Dermis blood vessel endothelial cell (primary cell): ENCODE measurements around the gene HNF1B. TPM values are rescaled to one million over a fixed set of nuclear protein-coding genes. Genes with fewer than 3 reads are reported as not detected.
"Not testable (repeated sequence)": the region's sequence is repeated elsewhere in the genome, so short reads cannot be mapped to it uniquely, and the experiment has no call there.

Experiments
- DNase-seq: peaks from one replicate; pipeline ENCODE4 v3.0.0; 2010
- total RNA-seq: library from RNA; depleted of rRNA; stranded (reverse); fragments of >200 nt; gene quantifications from 2 replicates; pipeline ENCODE4 v1.2.3, GENCODE V29; 2014

The HNF1B gene
- total RNA-seq, 1 donor from 2014 or later: 0.34 TPM

DNA sequence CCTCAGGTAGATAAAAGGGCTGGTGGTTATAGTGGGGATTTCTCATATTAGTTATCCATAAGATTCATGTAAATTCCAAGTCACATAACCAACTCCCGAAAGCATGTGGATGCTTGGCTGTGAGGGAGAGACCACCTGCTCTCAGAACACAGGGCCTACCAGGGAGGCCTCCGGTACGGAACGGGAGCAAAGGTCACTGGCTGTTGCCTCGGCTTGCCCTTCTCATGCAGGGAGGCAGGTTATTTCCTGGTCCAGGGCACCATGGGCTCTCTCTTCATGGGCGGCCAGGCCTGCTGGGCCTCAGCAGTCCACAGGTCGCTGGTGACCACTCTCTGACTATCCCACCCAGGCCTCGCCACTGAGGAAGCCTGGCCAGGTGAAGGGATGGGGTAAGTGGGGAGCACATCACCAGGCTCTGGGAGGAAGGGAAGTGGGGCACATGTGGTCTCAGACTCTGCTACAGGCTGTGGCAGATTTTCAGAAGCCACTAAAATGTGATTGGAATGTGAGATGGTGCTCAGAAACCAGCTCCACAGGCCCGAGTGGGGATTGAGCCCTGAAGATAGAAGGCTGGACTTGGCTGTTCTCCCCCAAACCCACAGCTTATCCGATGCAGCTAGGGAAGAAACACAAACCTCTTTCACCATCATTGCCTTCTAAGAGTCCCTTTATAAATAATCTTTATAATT is 45.4 kb downstream of the HNF1B start:
- DNase-seq: no peak

DNA sequence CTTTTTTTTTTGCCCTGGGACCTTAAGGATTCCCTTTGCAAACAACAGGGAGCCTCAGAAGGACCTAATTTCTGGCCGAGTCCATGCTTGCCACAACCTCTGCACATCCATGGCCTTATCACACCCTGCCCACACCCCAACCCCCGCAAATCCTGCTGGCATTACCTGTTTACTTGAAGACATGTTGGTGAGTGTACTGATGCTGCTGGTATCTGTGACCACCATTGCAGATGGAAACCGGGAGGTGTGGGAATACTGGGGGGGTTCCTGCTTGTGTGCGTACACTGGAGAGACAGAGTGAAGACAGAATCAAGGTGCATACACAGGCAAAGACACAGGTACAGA is 46.0 kb downstream of the HNF1B start:
- no peak for DNase-seq

- no peak for DNase-seq
Measured at GRCh38 chr17:37698132-37698910, 46.5 kb downstream of the HNF1B start.

DNA sequence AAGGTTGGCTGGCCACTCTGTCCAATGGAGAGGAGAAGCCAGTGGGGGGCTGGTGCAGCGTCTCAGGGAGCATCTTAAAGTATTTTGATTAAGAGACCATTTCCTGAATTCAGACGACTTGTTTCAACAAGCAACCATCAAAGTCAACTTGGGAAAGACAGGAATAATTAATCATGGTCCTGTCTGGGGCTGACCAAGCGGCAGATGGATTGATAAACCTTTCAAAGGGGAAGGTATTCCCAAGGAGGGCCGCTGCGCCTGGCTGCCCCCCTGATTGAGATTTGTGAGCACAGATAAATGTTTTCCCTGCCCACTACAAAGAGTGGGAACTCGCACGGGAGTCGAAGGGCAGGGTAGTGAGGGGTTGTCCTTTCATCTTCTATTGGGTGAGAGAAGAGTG is 47.5 kb downstream of the HNF1B start:
- no peak for DNase-seq

DNA sequence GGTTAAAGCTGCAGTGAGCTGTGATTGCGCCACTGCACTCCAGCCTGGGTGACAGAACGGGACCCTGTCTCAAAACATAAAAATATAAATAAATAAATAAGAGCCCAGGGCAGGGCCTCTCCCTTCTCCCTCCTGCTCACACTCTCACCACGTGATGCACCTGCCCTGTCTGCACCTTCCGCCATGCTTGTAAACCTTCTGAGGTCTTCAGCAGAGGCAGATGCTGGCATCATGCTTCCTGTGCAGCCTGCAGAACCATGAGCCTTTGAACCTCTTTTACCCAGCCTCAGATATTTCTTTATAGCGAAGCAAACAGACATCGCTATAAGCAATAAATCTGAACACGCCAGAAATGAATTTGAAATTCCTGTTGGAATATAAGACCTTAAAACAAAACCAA is 48.5 kb downstream of the HNF1B start:
- DNase-seq: no peak

- DNase-seq: no peak
Measured at GRCh38 chr17:37695726-37696125, 49.1 kb downstream of the HNF1B start.

DNA sequence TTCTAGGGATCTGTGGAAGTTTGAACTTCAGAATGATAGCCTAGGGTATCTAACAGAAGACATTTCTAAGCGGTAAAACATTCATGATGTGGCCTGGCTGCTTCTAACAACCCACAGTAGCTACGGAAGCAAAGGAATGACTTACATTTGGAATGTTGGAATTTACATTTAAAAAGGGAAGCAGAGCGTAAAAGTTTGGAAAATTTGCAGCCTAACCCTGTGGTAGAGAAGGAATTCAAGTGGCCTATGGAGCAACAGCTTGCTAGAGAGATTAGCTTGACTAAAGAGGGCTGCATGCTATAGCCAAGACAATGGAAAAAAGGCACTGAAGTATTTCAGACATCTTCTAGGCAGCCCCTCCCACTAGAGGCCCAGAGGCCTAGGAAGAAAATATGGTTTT is 50.1 kb downstream of the HNF1B start:
- no peak for DNase-seq

GRCh38 chr17:37693328-37693727 is 51.5 kb downstream of the HNF1B start:
- no peak for DNase-seq

- no peak for DNase-seq
Measured at GRCh38 chr17:37691807-37692206, 53.1 kb downstream of the HNF1B start.

- DNase-seq: no peak
Measured at GRCh38 chr17:37689317-37689716, 55.5 kb downstream of the HNF1B start.

- DNase-seq: no peak
Measured at GRCh38 chr17:37683454-37683984, 61.3 kb downstream of the HNF1B start.

DNA sequence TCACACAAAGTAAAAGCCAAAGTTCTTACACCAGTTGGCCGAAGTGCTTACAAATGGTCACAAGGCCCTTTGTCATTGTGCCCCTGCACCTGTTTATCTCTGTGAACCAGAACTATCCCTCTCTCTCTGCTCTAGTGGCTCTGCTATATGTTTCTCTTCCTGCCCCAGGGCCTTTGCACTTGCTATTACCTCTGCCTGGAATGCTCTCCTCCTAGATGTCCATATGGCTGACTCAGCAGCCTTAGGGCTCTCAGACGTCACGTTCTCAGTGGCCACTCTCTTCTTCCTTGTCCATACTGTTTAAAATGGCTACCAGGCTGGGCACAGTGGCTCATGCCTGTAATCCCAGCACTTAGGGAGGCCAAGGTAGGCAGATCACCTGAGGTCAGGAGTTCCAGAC is 62.9 kb downstream of the HNF1B start:
- no peak for DNase-seq

DNA sequence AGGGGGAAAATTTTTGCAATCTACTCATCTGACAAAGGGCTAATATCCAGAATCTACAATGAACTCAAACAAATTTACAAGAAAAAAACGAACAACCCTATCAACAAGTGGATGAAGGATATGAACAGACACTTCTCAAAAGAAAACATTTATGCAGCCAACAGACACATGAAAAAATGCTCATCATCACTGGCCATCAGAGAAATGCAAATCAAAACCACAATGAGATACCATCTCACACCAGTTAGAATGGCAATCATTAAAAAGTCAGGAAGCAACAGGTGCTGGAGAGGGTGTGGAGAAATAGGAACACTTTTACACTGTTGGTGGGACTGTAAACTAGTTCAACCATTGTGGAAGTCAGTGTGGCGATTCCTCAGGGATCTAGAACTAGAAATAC is 64.9 kb downstream of the HNF1B start:
- DNase-seq: not testable (repeated sequence)

DNA sequence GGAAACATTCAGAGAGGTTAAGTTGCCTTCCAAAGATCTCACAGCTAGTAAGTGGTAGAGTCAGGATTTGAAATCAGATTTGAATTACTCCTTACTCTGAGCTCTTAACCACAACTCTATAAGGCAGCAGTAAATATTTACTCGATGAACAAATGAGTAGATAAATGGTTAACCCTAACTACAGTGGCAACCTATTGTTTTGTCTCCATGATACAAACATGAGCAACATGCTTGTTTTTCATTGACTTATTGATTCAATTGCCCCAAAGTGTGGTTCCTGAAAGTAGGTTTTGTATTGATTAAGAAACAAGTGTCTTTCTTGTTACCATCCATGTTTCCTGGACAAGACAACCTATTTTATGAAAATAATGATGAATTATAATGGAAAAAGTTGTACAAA is 66.8 kb downstream of the HNF1B start:
- no peak for DNase-seq

DNA sequence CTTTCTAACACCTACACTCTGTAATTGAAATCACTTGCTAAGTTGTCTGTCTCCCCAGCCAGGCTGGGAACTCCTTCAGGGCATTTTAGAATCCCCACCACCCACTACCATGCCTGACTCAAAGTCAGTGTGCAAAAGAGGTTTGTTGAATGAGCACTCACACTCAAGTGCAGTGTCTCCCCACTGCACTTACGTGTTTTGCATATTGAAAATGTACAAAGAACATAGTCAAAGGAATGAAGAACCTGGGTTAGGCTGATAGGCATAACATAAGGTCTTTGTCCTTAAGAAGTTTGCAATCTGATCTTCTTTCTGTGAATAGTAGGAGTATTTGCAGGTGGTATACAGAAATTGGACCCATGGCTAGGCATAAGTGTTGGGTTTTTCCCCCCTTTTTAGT is 67.8 kb downstream of the HNF1B start:
- no peak for DNase-seq

DNA sequence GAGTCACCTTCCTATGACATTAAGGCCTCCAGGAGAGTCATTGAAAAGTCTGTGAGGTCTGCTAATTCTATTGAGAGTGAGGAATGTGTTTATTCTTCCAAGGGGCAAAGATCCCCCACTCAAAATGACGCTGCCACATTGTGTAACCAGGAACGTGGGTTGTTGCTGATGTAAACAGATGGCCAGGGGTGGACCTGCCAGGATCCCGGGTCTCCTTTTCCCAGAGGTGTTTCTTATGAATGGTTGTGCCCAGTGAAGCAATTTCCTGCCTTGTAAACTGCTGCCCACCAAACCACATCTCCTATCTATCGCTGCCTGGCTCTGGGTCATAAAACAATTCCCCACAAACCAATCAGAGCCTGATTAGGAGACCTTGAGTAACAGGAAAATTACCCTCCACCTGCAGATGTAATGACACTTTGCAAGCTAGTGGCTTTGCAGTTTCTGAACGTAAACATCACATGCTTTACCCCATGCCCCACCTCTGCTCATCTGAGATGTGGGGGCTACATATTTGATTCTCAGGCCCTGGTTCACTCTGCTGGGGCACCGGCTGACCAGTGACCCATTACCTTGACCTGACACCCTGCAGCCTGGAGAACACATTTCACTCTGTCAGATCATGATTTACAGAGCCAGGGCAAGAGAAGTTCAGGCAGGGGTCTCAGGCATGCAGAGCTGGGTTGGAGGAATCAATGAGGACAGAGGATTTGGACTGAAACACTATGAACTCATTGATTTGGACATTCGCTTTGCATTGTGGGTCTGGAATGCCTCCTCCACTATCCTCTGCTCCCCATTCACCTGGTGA is 68.5 kb downstream of the HNF1B start:
- no peak for DNase-seq

- no peak for DNase-seq
Measured at GRCh38 chr17:37674511-37674910, 70.3 kb downstream of the HNF1B start.

- no peak for DNase-seq
Measured at GRCh38 chr17:37673386-37673785, 71.5 kb downstream of the HNF1B start.

GRCh38 chr17:37672548-37673078 is 72.2 kb downstream of the HNF1B start:
- no peak for DNase-seq

DNA sequence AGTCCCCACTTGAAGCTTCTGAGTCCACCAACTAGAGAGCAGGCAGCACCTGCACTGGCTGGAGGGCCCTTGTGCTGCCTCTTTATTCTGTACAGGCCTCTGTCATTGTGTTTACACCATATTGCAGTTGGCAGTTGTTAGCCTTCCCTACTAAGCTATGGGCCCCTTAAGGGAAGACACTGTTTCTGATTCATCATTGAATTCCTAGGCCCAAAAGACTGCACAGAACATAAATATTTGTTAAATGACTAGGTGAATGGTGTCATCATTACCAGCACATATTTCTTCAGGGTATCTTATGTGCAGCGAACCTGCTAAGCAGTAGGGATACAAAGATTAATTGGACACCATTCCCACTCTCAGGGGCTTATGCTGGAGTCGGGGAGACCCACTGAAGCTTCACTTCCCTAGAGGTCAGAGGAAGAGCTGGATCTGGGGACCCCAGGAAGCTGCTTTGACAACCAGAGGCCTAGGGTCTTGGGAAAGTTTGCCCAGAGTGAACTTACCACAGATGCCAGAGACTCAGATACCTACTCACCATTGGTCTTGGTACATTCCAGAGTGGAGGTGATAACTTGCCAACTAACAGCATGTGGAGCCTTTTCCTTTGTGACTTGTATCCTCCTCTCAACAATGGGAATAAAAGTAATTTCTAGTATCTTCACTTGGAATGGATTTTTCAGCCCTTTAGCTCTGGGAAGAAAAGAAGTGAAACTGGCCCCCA is 72.9 kb downstream of the HNF1B start:
- DNase-seq: no peak

GRCh38 chr17:37671028-37671823 is 73.6 kb downstream of the HNF1B start:
- no peak for DNase-seq

DNA sequence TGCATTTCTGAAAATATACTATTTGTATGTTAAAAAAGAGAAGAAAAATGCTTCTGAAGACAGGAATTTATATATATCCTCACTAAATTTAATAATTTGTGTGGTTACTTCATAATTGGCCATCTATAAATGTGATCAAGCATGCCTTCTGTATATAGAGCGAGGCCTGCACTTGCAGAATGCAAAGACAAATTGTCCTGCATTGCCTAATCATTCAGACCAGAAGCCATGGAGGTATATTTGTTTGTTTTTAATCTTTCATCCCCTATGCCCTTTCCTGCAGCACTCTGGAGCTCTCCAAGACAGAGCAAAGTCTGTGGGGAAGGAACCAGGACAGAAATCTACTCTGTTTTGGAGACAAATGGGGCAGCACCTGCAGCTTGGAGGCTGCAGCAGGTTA is 77.8 kb downstream of the HNF1B start:
- no peak for DNase-seq
